Fibroblast of lung (primary cell): ENCODE results near the gene HOXB7.

Experiments used
- EZH2 ChIP-seq: IDR thresholded peaks from 2 replicates; pipeline ENCODE4 v1.5.1; 2012; ENCODE audit warnings: low read length, control low read depth, mild to moderate bottlenecking; ENCODE audit errors: missing control alignments
- TF ChIP-seq, protein P1 (sequence below), 2 donors: IDR thresholded peaks in 1 of 2; conservative IDR thresholded peaks in 1 of 2; 1 replicate in 1 of 2; 2 replicates in 1 of 2; pipeline ENCODE4 v1.5.1; 2011 to 2012; ENCODE audit warnings: low read length in 2 of 2, control low read depth in 1 of 2, inconsistent platforms in 1 of 2, low read depth in 1 of 2, mild to moderate bottlenecking in 1 of 2

DNA sequence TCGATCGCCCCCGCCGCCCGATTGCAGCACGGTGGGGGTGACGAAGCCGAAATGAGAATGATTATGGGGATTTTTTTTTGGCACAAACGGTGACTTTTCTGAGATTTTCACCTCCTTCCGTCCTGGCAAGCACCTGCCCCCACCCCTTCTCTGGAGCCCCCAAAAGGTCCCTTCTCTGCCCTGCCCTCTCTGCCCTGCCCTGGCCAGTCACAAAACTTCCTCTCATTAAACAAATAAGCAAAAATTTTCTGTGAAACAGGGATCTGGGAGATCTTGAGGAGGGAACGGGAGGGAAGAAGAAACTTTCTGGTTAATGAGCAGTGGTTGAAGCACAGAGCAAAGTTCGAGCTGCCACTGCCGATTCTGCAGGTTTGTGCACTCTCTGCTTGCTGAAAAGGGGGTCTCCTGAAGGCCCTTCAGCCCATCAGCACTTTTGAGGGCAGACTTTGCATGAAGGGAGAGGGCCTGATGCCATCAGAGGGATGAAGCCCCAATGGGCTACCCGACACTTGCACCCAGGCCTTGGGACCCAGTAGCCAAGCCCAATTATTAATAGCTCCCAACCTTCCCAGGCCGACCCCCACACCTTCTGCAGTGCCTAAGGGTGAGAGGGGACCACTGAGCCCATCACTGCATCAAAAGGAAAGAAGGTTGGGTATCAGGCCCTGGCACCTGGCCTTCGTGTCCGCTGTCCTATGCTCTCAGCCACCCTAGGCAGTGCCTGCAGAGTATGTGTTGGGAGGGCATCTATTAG lies 5.3 kb upstream of the HOXB7 start:
- TF ChIP-seq, protein P1, sequence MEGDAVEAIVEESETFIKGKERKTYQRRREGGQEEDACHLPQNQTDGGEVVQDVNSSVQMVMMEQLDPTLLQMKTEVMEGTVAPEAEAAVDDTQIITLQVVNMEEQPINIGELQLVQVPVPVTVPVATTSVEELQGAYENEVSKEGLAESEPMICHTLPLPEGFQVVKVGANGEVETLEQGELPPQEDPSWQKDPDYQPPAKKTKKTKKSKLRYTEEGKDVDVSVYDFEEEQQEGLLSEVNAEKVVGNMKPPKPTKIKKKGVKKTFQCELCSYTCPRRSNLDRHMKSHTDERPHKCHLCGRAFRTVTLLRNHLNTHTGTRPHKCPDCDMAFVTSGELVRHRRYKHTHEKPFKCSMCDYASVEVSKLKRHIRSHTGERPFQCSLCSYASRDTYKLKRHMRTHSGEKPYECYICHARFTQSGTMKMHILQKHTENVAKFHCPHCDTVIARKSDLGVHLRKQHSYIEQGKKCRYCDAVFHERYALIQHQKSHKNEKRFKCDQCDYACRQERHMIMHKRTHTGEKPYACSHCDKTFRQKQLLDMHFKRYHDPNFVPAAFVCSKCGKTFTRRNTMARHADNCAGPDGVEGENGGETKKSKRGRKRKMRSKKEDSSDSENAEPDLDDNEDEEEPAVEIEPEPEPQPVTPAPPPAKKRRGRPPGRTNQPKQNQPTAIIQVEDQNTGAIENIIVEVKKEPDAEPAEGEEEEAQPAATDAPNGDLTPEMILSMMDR (conservative IDR thresholded peaks at IDR 0.05 in 1 of 2, IDR thresholded peaks at IDR 0.05 in 1 of 2; ENCODE audit: low read depth in 1 of 2, low read length in 2 of 2) = no peak
- TF ChIP-seq EZH2 = peak; percentile 19
